SK-N-SH treated with all-trans-retinoic acid at 6 μM for 48 hours (cell line): ENCODE results near the gene RAB21.

ENCODE experiments used
- ATAC-seq: fragments of 200-7000 bp; cut with Tn5 transposase; 3 replicates; pipeline ENCODE4 v1.9.1; 2020; ENCODE audit warnings: mild to moderate bottlenecking, moderate library complexity
- BACH2 ChIP-seq: fragments of 250-450 bp; sonication (Bioruptor Pico); IDR thresholded peaks from 2 replicates; pipeline ENCODE4 v1.9.0; 2021; ENCODE audit warnings: mild to moderate bottlenecking, borderline replicate concordance
- ESRRG ChIP-seq: fragments of 250-450 bp; sonication (Bioruptor Pico); IDR thresholded peaks from 2 replicates; pipeline ENCODE4 v1.6.1; 2021; ENCODE audit warnings: mild to moderate bottlenecking
- TCF4 ChIP-seq: fragments of 250-450 bp; sonication (Bioruptor Pico); IDR thresholded peaks from 2 replicates; pipeline ENCODE4 v1.8.0; 2021; ENCODE audit warnings: mild to moderate bottlenecking, moderate library complexity, borderline replicate concordance
- TOX ChIP-seq: fragments of 250-450 bp; sonication (Bioruptor Pico); IDR thresholded peaks from 2 replicates; pipeline ENCODE4 v1.8.0; 2021; ENCODE audit warnings: mild to moderate bottlenecking, moderate library complexity, borderline replicate concordance
- ZNF70 ChIP-seq: fragments of 450-650 bp; formaldehyde crosslinking; IDR thresholded peaks from 2 replicates; pipeline ENCODE4 v1.5.0; 2020; ENCODE audit warnings: mild to moderate bottlenecking, moderate library complexity
- TF ChIP-seq, protein P1 (sequence below): fragments of 250-450 bp; sonication (Bioruptor Pico); IDR thresholded peaks from 2 replicates; pipeline ENCODE4 v1.8.0; 2021; ENCODE audit warnings: low read depth, mild to moderate bottlenecking, moderate library complexity, borderline replicate concordance
- TF ChIP-seq, protein P2 (sequence below): fragments of 250-450 bp; sonication (Bioruptor Pico); IDR thresholded peaks from 2 replicates; pipeline ENCODE4 v1.8.0; 2020; ENCODE audit warnings: mild to moderate bottlenecking, moderate library complexity, borderline replicate concordance
- TF ChIP-seq, protein P3 (sequence below): fragments of 250-450 bp; sonication (Bioruptor Pico); IDR thresholded peaks from 2 replicates; pipeline ENCODE4 v1.5.0; 2020; ENCODE audit warnings: mild to moderate bottlenecking, moderate library complexity
- TF ChIP-seq, protein P4 (sequence below): fragments of 250-450 bp; sonication (Bioruptor Pico); IDR thresholded peaks from 2 replicates; pipeline ENCODE4 v1.5.1; 2020; ENCODE audit warnings: low read depth, mild to moderate bottlenecking, moderate library complexity

Gene RAB21

DNA sequence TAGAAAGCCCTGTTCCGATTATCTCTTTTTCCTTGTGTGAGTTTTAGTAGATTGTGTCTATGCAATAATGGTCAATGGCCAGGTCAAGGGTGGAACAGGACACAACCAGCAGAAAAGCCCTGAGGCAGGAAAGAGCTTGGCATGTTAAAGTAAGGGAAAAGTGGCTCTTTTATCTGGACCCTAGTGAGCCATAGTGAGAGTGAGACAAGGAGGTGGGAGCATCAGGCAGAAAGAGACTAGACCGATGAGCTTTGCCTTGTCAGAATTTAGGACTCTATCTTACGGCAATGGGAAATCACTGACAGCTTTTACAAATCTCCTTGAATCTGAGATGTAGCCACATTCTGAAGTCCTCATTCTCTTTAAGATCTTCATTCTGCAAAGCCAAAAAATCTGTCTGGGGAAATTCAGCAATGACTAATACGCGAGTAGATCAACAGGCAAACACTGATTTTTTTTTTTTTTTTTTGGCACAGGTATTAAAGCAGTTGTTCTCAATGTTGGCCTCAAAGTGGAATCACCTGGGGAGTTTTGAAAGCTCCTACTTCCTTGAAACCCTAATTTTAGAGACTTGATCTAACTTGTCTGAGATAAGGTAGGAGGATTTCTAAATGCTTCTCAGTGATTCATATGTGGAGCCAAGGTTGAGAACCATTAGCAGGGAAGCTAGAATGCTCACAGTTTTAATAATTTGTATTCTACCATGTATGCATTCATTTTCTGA is 34.9 kb upstream of the RAB21 start:
- ATAC-seq: no peak
- TF ChIP-seq ESRRG (CRISPR knock-in tag): no peak
- TF ChIP-seq, protein P1, sequence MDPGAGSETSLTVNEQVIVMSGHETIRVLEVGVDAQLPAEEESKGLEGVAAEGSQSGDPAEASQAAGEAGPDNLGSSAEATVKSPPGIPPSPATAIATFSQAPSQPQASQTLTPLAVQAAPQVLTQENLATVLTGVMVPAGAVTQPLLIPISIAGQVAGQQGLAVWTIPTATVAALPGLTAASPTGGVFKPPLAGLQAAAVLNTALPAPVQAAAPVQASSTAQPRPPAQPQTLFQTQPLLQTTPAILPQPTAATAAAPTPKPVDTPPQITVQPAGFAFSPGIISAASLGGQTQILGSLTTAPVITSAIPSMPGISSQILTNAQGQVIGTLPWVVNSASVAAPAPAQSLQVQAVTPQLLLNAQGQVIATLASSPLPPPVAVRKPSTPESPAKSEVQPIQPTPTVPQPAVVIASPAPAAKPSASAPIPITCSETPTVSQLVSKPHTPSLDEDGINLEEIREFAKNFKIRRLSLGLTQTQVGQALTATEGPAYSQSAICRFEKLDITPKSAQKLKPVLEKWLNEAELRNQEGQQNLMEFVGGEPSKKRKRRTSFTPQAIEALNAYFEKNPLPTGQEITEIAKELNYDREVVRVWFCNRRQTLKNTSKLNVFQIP (CRISPR knock-in tag): no peak
- TF ChIP-seq TOX (CRISPR knock-in tag): no peak
- TF ChIP-seq, protein P2, sequence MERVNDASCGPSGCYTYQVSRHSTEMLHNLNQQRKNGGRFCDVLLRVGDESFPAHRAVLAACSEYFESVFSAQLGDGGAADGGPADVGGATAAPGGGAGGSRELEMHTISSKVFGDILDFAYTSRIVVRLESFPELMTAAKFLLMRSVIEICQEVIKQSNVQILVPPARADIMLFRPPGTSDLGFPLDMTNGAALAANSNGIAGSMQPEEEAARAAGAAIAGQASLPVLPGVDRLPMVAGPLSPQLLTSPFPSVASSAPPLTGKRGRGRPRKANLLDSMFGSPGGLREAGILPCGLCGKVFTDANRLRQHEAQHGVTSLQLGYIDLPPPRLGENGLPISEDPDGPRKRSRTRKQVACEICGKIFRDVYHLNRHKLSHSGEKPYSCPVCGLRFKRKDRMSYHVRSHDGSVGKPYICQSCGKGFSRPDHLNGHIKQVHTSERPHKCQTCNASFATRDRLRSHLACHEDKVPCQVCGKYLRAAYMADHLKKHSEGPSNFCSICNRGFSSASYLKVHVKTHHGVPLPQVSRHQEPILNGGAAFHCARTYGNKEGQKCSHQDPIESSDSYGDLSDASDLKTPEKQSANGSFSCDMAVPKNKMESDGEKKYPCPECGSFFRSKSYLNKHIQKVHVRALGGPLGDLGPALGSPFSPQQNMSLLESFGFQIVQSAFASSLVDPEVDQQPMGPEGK (CRISPR knock-in tag): no peak
- no peak for TF ChIP-seq TCF4 (CRISPR knock-in tag)
- TF ChIP-seq, protein P3, sequence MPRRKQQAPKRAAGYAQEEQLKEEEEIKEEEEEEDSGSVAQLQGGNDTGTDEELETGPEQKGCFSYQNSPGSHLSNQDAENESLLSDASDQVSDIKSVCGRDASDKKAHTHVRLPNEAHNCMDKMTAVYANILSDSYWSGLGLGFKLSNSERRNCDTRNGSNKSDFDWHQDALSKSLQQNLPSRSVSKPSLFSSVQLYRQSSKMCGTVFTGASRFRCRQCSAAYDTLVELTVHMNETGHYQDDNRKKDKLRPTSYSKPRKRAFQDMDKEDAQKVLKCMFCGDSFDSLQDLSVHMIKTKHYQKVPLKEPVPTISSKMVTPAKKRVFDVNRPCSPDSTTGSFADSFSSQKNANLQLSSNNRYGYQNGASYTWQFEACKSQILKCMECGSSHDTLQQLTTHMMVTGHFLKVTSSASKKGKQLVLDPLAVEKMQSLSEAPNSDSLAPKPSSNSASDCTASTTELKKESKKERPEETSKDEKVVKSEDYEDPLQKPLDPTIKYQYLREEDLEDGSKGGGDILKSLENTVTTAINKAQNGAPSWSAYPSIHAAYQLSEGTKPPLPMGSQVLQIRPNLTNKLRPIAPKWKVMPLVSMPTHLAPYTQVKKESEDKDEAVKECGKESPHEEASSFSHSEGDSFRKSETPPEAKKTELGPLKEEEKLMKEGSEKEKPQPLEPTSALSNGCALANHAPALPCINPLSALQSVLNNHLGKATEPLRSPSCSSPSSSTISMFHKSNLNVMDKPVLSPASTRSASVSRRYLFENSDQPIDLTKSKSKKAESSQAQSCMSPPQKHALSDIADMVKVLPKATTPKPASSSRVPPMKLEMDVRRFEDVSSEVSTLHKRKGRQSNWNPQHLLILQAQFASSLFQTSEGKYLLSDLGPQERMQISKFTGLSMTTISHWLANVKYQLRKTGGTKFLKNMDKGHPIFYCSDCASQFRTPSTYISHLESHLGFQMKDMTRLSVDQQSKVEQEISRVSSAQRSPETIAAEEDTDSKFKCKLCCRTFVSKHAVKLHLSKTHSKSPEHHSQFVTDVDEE (CRISPR knock-in tag): no peak
- TF ChIP-seq, all 23 proteins: peak for 0

DNA sequence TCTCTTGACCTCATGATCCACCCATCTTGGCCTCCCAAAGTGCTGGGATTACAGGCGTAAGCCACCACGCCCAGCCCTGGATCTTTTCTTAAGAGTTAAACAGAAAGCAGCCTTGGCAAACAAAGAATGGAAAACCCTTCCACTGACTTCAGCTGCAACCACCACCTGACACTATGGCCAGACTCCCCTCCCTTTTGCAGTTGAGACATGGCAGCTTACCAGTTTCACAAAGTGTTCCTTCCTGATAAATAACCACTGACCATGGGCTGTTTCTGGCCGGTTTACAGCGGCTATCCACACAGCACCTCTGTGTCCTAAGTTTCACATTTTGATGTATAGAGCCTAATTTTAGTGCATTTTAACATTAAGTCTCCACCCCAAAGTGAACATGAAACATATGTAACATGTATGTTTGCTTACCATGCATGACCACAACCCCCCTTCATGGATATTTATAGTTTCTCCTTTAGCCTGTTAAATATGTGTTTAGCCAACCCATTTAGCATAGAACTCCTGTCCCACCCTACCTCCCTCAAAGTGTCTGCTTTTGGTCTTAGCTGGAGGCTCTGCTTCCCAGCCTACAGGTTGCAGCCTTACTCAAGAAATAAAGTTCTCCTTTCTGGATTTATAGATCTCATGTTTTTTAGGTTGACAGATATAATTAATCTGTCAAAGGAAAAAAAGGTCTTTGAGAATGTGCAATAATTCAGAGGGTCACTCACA is 32.7 kb upstream of the RAB21 start:
- TF ChIP-seq TOX (CRISPR knock-in tag) (no peak), TCF4 (CRISPR knock-in tag) (no peak), ZNF70 (CRISPR knock-in tag) (no peak)
- TF ChIP-seq, protein P4, sequence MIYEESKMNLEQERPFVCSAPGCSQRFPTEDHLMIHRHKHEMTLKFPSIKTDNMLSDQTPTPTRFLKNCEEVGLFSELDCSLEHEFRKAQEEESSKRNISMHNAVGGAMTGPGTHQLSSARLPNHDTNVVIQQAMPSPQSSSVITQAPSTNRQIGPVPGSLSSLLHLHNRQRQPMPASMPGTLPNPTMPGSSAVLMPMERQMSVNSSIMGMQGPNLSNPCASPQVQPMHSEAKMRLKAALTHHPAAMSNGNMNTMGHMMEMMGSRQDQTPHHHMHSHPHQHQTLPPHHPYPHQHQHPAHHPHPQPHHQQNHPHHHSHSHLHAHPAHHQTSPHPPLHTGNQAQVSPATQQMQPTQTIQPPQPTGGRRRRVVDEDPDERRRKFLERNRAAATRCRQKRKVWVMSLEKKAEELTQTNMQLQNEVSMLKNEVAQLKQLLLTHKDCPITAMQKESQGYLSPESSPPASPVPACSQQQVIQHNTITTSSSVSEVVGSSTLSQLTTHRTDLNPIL (CRISPR knock-in tag): no peak
- no peak for ATAC-seq

DNA sequence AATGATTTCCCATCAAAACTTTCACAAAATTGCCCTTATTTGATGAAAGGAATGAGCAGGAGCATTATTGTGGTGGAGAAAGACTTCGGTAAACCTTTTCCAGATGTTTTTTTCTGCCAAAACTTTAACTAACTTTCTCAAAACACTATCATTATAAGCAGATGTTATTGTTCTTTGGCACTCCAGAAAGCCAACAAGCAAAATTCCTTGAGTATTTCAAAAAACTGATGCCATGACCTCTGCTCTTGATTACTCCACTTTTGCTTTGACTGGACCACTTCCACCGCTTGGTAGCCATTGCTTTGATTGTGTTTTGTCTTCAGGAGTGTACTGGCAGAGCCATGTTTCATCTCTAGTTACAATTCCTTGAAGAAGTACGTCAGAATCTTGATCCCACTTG is 29.7 kb upstream of the RAB21 start:
- no peak for ATAC-seq
- TF ChIP-seq, protein P3 (CRISPR knock-in tag): no peak
- TF ChIP-seq, protein P4 (CRISPR knock-in tag): no peak
- TF ChIP-seq, protein P2 (CRISPR knock-in tag): no peak
- no peak for TF ChIP-seq ESRRG (CRISPR knock-in tag)
- no peak for TF ChIP-seq BACH2 (CRISPR knock-in tag)
